ENCODE measurements around the gene CCNC. TPM values are rescaled to one million over a fixed set of nuclear protein-coding genes. Genes with fewer than 3 reads are reported as not detected.

Gene CCNC
- total RNA-seq, 2 experiments from 2014 or later: 40.5 to 42.6 TPM

GRCh38 chr6:99559057-99559456 lies 9.4 kb downstream of the CCNC start:
- Mint-ChIP-seq H3K27me3 (no peaks in the 10 kb centered on the region), H3K4me3 (no peak overlapping the region), H3K4me1 (ENCODE audit: low read depth) (peaks cover 11% of the 10 kb centered on the region), H3K36me3 (ENCODE audit: low read depth) (peaks cover 80% of the 10 kb centered on the region), H3K9me3 (no peaks in the 10 kb centered on the region), H3K27ac (no peak overlapping the region)
- ChIA-PET POLR2A (interaction anchor here (1.5 kb wide), 1 partner anchor 9 kb away, joined by 4 read pairs; the partner anchor contains the start of gene CCNC), CTCF (no interaction called here)
- no peak for TF ChIP-seq CTCF (IDR thresholded peaks at IDR 0.05)
- no peaks in the 10 kb centered on the region for H3K27me3 ChIP-seq (ENCODE audit: control insufficient read depth in 1 of 2, insufficient read depth in 2 of 2, low read length in 2 of 2)
- ATAC-seq (ENCODE audit: poor library complexity) (no peak), DNase-seq (no peak)
- no peak overlapping the region for H3K27ac ChIP-seq (ENCODE audit: low read depth in 1 of 2, low read length in 2 of 2)
- intact Hi-C loops (cut with DNase I, micrococcal nuclease): no loop called here
- no peak overlapping the region for H3K4me3 ChIP-seq (ENCODE audit: low read length)
- peaks cover 57% of the 10 kb centered on the region for H3K36me3 ChIP-seq (ENCODE audit: insufficient read depth, low read length)
- H3K4me1 ChIP-seq (ENCODE audit: insufficient read depth, low read length): no peaks in the 10 kb centered on the region
- H3K9me3 ChIP-seq (ENCODE audit: control insufficient read depth in 1 of 2, insufficient read depth in 1 of 2, low read length in 2 of 2): no peaks in the 10 kb centered on the region

GRCh38 chr6:99553888-99554287 lies 14.6 kb downstream of the CCNC start:
- CTCF ChIA-PET: no interaction called here
- H3K27me3 ChIP-seq (ENCODE audit: control insufficient read depth in 1 of 2, insufficient read depth in 2 of 2, low read length in 2 of 2): no peaks in the 10 kb centered on the region
- ATAC-seq (ENCODE audit: poor library complexity) (no peak), DNase-seq (no peak)
- Mint-ChIP-seq H3K4me3 (no peak overlapping the region), H3K4me1 (ENCODE audit: low read depth) (no peaks in the 10 kb centered on the region), H3K36me3 (ENCODE audit: low read depth) (peaks cover 71% of the 10 kb centered on the region), H3K9me3 (no peaks in the 10 kb centered on the region), H3K27me3 (no peaks in the 10 kb centered on the region), H3K27ac (no peak overlapping the region)
- H3K4me3 ChIP-seq (ENCODE audit: low read length): no peak overlapping the region
- no peak for TF ChIP-seq CTCF (IDR thresholded peaks at IDR 0.05)
- H3K9me3 ChIP-seq (ENCODE audit: control insufficient read depth in 1 of 2, insufficient read depth in 1 of 2, low read length in 2 of 2): no peaks in the 10 kb centered on the region
- H3K36me3 ChIP-seq (ENCODE audit: insufficient read depth, low read length): peaks cover 56% of the 10 kb centered on the region
- intact Hi-C loops (cut with DNase I, micrococcal nuclease): no loop called here
- H3K27ac ChIP-seq (ENCODE audit: low read depth in 1 of 2, low read length in 2 of 2): no peak overlapping the region
- no peaks in the 10 kb centered on the region for H3K4me1 ChIP-seq (ENCODE audit: insufficient read depth, low read length)
- POLR2A ChIA-PET: no interaction called here

GRCh38 chr6:99550046-99550748 lies 18.3 kb downstream of the CCNC start:
- no peaks in the 10 kb centered on the region for H3K4me1 ChIP-seq (ENCODE audit: insufficient read depth, low read length)
- Mint-ChIP-seq H3K27ac (no peak overlapping the region), H3K9me3 (no peaks in the 10 kb centered on the region), H3K4me3 (no peak overlapping the region), H3K4me1 (ENCODE audit: low read depth) (no peaks in the 10 kb centered on the region), H3K27me3 (no peaks in the 10 kb centered on the region), H3K36me3 (ENCODE audit: low read depth) (peaks cover 75% of the 10 kb centered on the region)
- ATAC-seq (ENCODE audit: poor library complexity) (no peak), DNase-seq (no peak)
- ChIA-PET POLR2A (interaction anchor here (0.6 kb wide), 1 partner anchor 19 kb away, joined by 3 read pairs; no protein-coding TSS in a partner anchor), CTCF (no interaction called here)
- intact Hi-C loops (cut with DNase I, micrococcal nuclease): no loop called here
- H3K27me3 ChIP-seq (ENCODE audit: control insufficient read depth in 1 of 2, insufficient read depth in 2 of 2, low read length in 2 of 2): no peaks in the 10 kb centered on the region
- H3K4me3 ChIP-seq (ENCODE audit: low read length): no peak overlapping the region
- peaks cover 46% of the 10 kb centered on the region for H3K36me3 ChIP-seq (ENCODE audit: insufficient read depth, low read length)
- no peaks in the 10 kb centered on the region for H3K9me3 ChIP-seq (ENCODE audit: control insufficient read depth in 1 of 2, insufficient read depth in 1 of 2, low read length in 2 of 2)
- no peak overlapping the region for H3K27ac ChIP-seq (ENCODE audit: low read depth in 1 of 2, low read length in 2 of 2)
- no peak for TF ChIP-seq CTCF (IDR thresholded peaks at IDR 0.05)

Measured in CD4-positive, alpha-beta T cell (primary cell).